Measurements from ENCODE around the gene TP53RK. TPM values are rescaled to one million over a fixed set of nuclear protein-coding genes. Genes with fewer than 3 reads are reported as not detected.

The TP53RK gene
- polyA plus RNA-seq, 1 of the 3 experiments (the other 2 are of a cell fraction): 5.5 TPM

- no peak for TF ChIP-seq EZH2phosphoT487 (IDR thresholded peaks at IDR 0.05; ENCODE audit: borderline replicate concordance, low read depth)
Observed at GRCh38 chr20:46657137-46657536, 32.1 kb downstream of the TP53RK start (continued).

GRCh38 chr20:46652699-46653098 is 36.5 kb downstream of the TP53RK start:
- no peaks in the 10 kb centered on the region for H3K9me3 ChIP-seq
- no peak overlapping the region for H3K9ac ChIP-seq
- H3K27me3 ChIP-seq (ENCODE audit: insufficient read depth): peaks cover 16% of the 10 kb centered on the region; the same call in 1 of the 2 replicates
- H3K9me2 ChIP-seq: no peaks in the 10 kb centered on the region
- no peak for DNase-seq
- TF ChIP-seq NFIC (IDR thresholded peaks at IDR 0.05; ENCODE audit: borderline replicate concordance) (no peak), TEAD4 (IDR thresholded peaks at IDR 0.05; ENCODE audit: borderline replicate concordance, insufficient read depth) (no peak), SMC3 (IDR thresholded peaks at IDR 0.05; ENCODE audit: low read depth, low read length) (no peak), RXRA (IDR thresholded peaks at IDR 0.05; ENCODE audit: borderline replicate concordance, low read depth) (no peak), NRF1 (IDR thresholded peaks at IDR 0.05; ENCODE audit: low read depth, low read length) (no peak), REST (IDR thresholded peaks at IDR 0.05; ENCODE audit: low read depth, low read length) (no peak), FOSL2 (IDR thresholded peaks at IDR 0.05; ENCODE audit: borderline replicate concordance, low read depth) (no peak), MEF2A (IDR thresholded peaks at IDR 0.05; ENCODE audit: borderline replicate concordance, low read depth) (no peak), GATA2 (CRISPR knock-in tag; IDR thresholded peaks at IDR 0.05) (no peak), SIN3A (IDR thresholded peaks at IDR 0.05; ENCODE audit: borderline replicate concordance, low read depth, low read length) (no peak)
- H3K4me1 ChIP-seq (ENCODE audit: control insufficient read depth in 1 of 2, insufficient read depth in 2 of 2, low read depth in 1 of 2, low read length in 1 of 2): peaks cover 0 to 3% of the 10 kb centered on the region in 2 experiments; a peak in 1 of 4 replicates
- H3K36me3 ChIP-seq (replicated peaks in 1 of 2; ENCODE audit: control insufficient read depth in 1 of 2, insufficient read depth in 2 of 2, low read length in 1 of 2): no peaks in the 10 kb centered on the region
- H3K4me2 ChIP-seq: no peak overlapping the region
- H3K79me2 ChIP-seq (ENCODE audit: insufficient read depth): no peaks in the 10 kb centered on the region
- CTCF ChIA-PET: interaction anchor here (0.9 to 1.4 kb wide), 3 partner anchors 16 to 91 kb away, joined by 3 to 9 read pairs (median 5); no protein-coding TSS in a partner anchor
- H2AFZ ChIP-seq (ENCODE audit: low read depth): no peak overlapping the region
- H3K4me3 ChIP-seq (ENCODE audit: low read depth in 2 of 2, low read length in 1 of 2): no peak overlapping the region
- no peaks in the 10 kb centered on the region for H4K20me1 ChIP-seq (ENCODE audit: insufficient read depth)
- H3K27ac ChIP-seq (ENCODE audit: low read depth in 2 of 2, low read length in 1 of 2): no peak overlapping the region
- no peaks in the 10 kb centered on the region for H3F3A ChIP-seq (replicated peaks; ENCODE audit: insufficient read depth)
- POLR2A ChIA-PET: no interaction called here
